Endothelial cell of hepatic sinusoid (primary cell): ENCODE data around the gene RTKN.
"Not testable (repeated sequence)": the region's sequence is repeated elsewhere in the genome, so short reads cannot be mapped to it uniquely, and the experiment has no call there.

Source experiments
- in situ Hi-C: cut with HindIII; loops from 2 replicates; pipeline ENCODE4 v1.10.0; 2017; ENCODE audit warnings: low sequenced_read_pairs

Gene RTKN

GRCh38 chr2:74441690-74442482, at the start of gene RTKN:
RTKN (minus strand) TSS chr2:74441937; CDS start chr2:74441816, 121 bp downstream.
- in situ Hi-C loops = no loop called here

GRCh38 chr2:74489906-74490305, 48.2 kb upstream of the RTKN start:
- in situ Hi-C loops = loop anchor here (5.0 kb wide), 1 partner anchor 97 kb away; no protein-coding TSS in a partner anchor

GRCh38 chr2:74488643-74489481, 47.1 kb upstream of the RTKN start:
- in situ Hi-C loops = no loop called here

- in situ Hi-C loops = no loop called here
These were observed 44.4 kb upstream of the RTKN start for GRCh38 chr2:74486141-74486540.

GRCh38 chr2:74483675-74484164, 42.0 kb upstream of the RTKN start:
- in situ Hi-C loops = not testable (repeated sequence)

GRCh38 chr2:74482801-74483674, 41.3 kb upstream of the RTKN start, which contains the start of the genes CCDC142 and TTC31:
CCDC142 (minus strand) TSS chr2:74482998; CDS start chr2:74482837, 161 bp downstream.
TTC31 (plus strand) TSS chr2:74483081; CDS start chr2:74483096, 15 bp downstream.
- in situ Hi-C loops = no loop called here

- in situ Hi-C loops = no loop called here
These were observed 40.4 kb upstream of the RTKN start for GRCh38 chr2:74481961-74482800.

- in situ Hi-C loops = no loop called here
These were observed 39.7 kb upstream of the RTKN start for GRCh38 chr2:74481431-74481830.

- in situ Hi-C loops = no loop called here
These were observed 33.2 kb upstream of the RTKN start for GRCh38 chr2:74474899-74475298.

GRCh38 chr2:74474481-74474880, 32.7 kb upstream of the RTKN start:
- in situ Hi-C loops = no loop called here

- in situ Hi-C loops = no loop called here
These were observed 31.2 kb upstream of the RTKN start for GRCh38 chr2:74472945-74473258.

- in situ Hi-C loops = no loop called here
These were observed 30.6 kb upstream of the RTKN start, which contains the start of gene MRPL53 for GRCh38 chr2:74472086-74472944. MRPL53 (minus strand) TSS chr2:74472680; CDS start chr2:74472660, 20 bp downstream.

- in situ Hi-C loops = no loop called here
These were observed 29.8 kb upstream of the RTKN start for GRCh38 chr2:74471332-74472065.

- in situ Hi-C loops = not testable (repeated sequence)
These were observed 29.0 kb upstream of the RTKN start for GRCh38 chr2:74470742-74471141.

- in situ Hi-C loops = no loop called here
These were observed 22.7 kb upstream of the RTKN start for GRCh38 chr2:74464406-74464805.

GRCh38 chr2:74462786-74463105, 21.0 kb upstream of the RTKN start:
- in situ Hi-C loops = no loop called here

GRCh38 chr2:74462054-74462785, 20.5 kb upstream of the RTKN start:
- in situ Hi-C loops = no loop called here
